Measurements from ENCODE around the gene SRCIN1.
"Not testable (repeated sequence)": the region's sequence is repeated elsewhere in the genome, so short reads cannot be mapped to it uniquely, and the experiment has no call there.

SRCIN1 gene

GRCh38 chr17:38625482-38625881 lies 19.7 kb upstream of the SRCIN1 start:
- Histone ChIP-seq H3K27me3 (ENCODE audit: control insufficient read depth in 1 of 2, insufficient read depth in 1 of 2, low read length in 2 of 2) (peaks cover 14 to 41% of the 10 kb centered on the region in 2 experiments), H2BK15ac (ENCODE audit: low read depth, poor library complexity, severe bottlenecking) (no peak overlapping the region), H3K4ac (ENCODE audit: low read depth in 1 of 2, low read length in 2 of 2) (no peak overlapping the region), H3K23ac (ENCODE audit: low read length in 2 of 2) (no peak overlapping the region), H3K27ac (ENCODE audit: low read length, poor library complexity, severe bottlenecking) (no peak overlapping the region), H3K4me2 (ENCODE audit: low read length, poor library complexity, severe bottlenecking) (no peak overlapping the region), H2BK120ac (ENCODE audit: low read depth, low read length) (no peak overlapping the region), H3K9ac (ENCODE audit: low read length) (no peak overlapping the region), H3K79me1 (replicated peaks; ENCODE audit: low read length, poor library complexity, severe bottlenecking) (no peaks in the 10 kb centered on the region), H4K8ac (ENCODE audit: low read length) (no peak overlapping the region), H3K14ac (ENCODE audit: low read length in 2 of 2) (no peak overlapping the region), H3K4me3 (ENCODE audit: insufficient read depth in 1 of 2, low read depth in 1 of 2, low read length in 2 of 2) (no peak overlapping the region), H3K18ac (ENCODE audit: low read depth in 1 of 2, low read length in 2 of 2) (no peak overlapping the region), H2AK5ac (ENCODE audit: low read length, severe bottlenecking) (no peak overlapping the region), H2BK12ac (ENCODE audit: low read length in 2 of 2) (no peak overlapping the region), H3K36me3 (ENCODE audit: control insufficient read depth in 1 of 2, insufficient read depth in 2 of 2, low read depth in 1 of 2, low read length in 2 of 2) (no peaks in the 10 kb centered on the region), H2AFZ (ENCODE audit: low read depth, low read length) (no peak overlapping the region), H3K9me3 (ENCODE audit: control insufficient read depth, low read length) (no peaks in the 10 kb centered on the region), H2BK5ac (ENCODE audit: low read depth, low read length, poor library complexity, severe bottlenecking) (no peak overlapping the region), H3K4me1 (ENCODE audit: control insufficient read depth, insufficient read depth, low read depth, low read length) (no peaks in the 10 kb centered on the region), H4K91ac (ENCODE audit: low read length) (no peak overlapping the region)
- no peak for DNase-seq

GRCh38 chr17:38624782-38625355 lies 19.1 kb upstream of the SRCIN1 start:
- H3K14ac ChIP-seq (ENCODE audit: low read length in 2 of 2); H4K8ac ChIP-seq (ENCODE audit: low read length); H3K79me1 ChIP-seq (replicated peaks; ENCODE audit: low read length, poor library complexity, severe bottlenecking); H3K9ac ChIP-seq (ENCODE audit: low read length); H2BK15ac ChIP-seq (ENCODE audit: low read depth, poor library complexity, severe bottlenecking); H2AK5ac ChIP-seq (ENCODE audit: low read length, severe bottlenecking); DNase-seq; H4K91ac ChIP-seq (ENCODE audit: low read length); H3K27ac ChIP-seq (ENCODE audit: low read length, poor library complexity, severe bottlenecking); H3K9me3 ChIP-seq (ENCODE audit: control insufficient read depth, low read length); H3K36me3 ChIP-seq (ENCODE audit: control insufficient read depth in 1 of 2, insufficient read depth in 2 of 2, low read depth in 1 of 2, low read length in 2 of 2); H3K4me1 ChIP-seq (ENCODE audit: control insufficient read depth, insufficient read depth, low read depth, low read length); H2BK5ac ChIP-seq (ENCODE audit: low read depth, low read length, poor library complexity, severe bottlenecking); H2AFZ ChIP-seq (ENCODE audit: low read depth, low read length); H3K4me3 ChIP-seq (ENCODE audit: insufficient read depth in 1 of 2, low read depth in 1 of 2, low read length in 2 of 2); H2BK12ac ChIP-seq (ENCODE audit: low read length in 2 of 2); H3K18ac ChIP-seq (ENCODE audit: low read depth in 1 of 2, low read length in 2 of 2); H3K4me2 ChIP-seq (ENCODE audit: low read length, poor library complexity, severe bottlenecking); H3K23ac ChIP-seq (ENCODE audit: low read length in 2 of 2); H2BK120ac ChIP-seq (ENCODE audit: low read depth, low read length); H3K4ac ChIP-seq (ENCODE audit: low read depth in 1 of 2, low read length in 2 of 2): not testable (repeated sequence)
- WGBS = 95% methylated on average over 13 of the region's 14 CpGs
- H3K27me3 ChIP-seq (ENCODE audit: control insufficient read depth in 1 of 2, insufficient read depth in 1 of 2, low read length in 2 of 2) = peaks cover 19 to 48% of the 10 kb centered on the region in 2 experiments

GRCh38 chr17:38621538-38621937 lies 15.8 kb upstream of the SRCIN1 start:
- Histone ChIP-seq H3K4ac (ENCODE audit: low read depth in 1 of 2, low read length in 2 of 2) (no peak overlapping the region), H3K14ac (ENCODE audit: low read length in 2 of 2) (no peak overlapping the region), H2AK5ac (ENCODE audit: low read length, severe bottlenecking) (no peak overlapping the region), H2AFZ (ENCODE audit: low read depth, low read length) (no peak overlapping the region), H4K91ac (ENCODE audit: low read length) (no peak overlapping the region), H3K79me1 (replicated peaks; ENCODE audit: low read length, poor library complexity, severe bottlenecking) (no peaks in the 10 kb centered on the region), H3K18ac (ENCODE audit: low read depth in 1 of 2, low read length in 2 of 2) (no peak overlapping the region), H3K27ac (ENCODE audit: low read length, poor library complexity, severe bottlenecking) (no peak overlapping the region), H3K23ac (ENCODE audit: low read length in 2 of 2) (no peak overlapping the region), H2BK120ac (ENCODE audit: low read depth, low read length) (no peak overlapping the region), H3K9me3 (ENCODE audit: control insufficient read depth, low read length) (no peaks in the 10 kb centered on the region), H2BK12ac (ENCODE audit: low read length in 2 of 2) (no peak overlapping the region), H3K4me3 (ENCODE audit: insufficient read depth in 1 of 2, low read depth in 1 of 2, low read length in 2 of 2) (no peak overlapping the region), H4K8ac (ENCODE audit: low read length) (no peak overlapping the region), H3K4me2 (ENCODE audit: low read length, poor library complexity, severe bottlenecking) (no peak overlapping the region), H3K9ac (ENCODE audit: low read length) (no peak overlapping the region), H3K4me1 (ENCODE audit: control insufficient read depth, insufficient read depth, low read depth, low read length) (no peaks in the 10 kb centered on the region), H2BK5ac (ENCODE audit: low read depth, low read length, poor library complexity, severe bottlenecking) (no peak overlapping the region), H3K36me3 (ENCODE audit: control insufficient read depth in 1 of 2, insufficient read depth in 2 of 2, low read depth in 1 of 2, low read length in 2 of 2) (no peaks in the 10 kb centered on the region), H2BK15ac (ENCODE audit: low read depth, poor library complexity, severe bottlenecking) (no peak overlapping the region), H3K27me3 (ENCODE audit: control insufficient read depth in 1 of 2, insufficient read depth in 1 of 2, low read length in 2 of 2) (peaks cover 51 to 73% of the 10 kb centered on the region in 2 experiments)
- WGBS = 100% methylated on average over 2 of the region's 2 CpGs
- no peak for DNase-seq

- no peak overlapping the region for H2BK120ac ChIP-seq (ENCODE audit: low read depth, low read length)
- no peak overlapping the region for H2BK15ac ChIP-seq (ENCODE audit: low read depth, poor library complexity, severe bottlenecking)
- H3K23ac ChIP-seq (ENCODE audit: low read length in 2 of 2) = no peak overlapping the region
- H4K8ac ChIP-seq (ENCODE audit: low read length) = no peak overlapping the region
- H2AK5ac ChIP-seq (ENCODE audit: low read length, severe bottlenecking) = no peak overlapping the region
- 89% methylated on average over 12 of the region's 12 CpGs for WGBS
- H3K36me3 ChIP-seq (ENCODE audit: control insufficient read depth in 1 of 2, insufficient read depth in 2 of 2, low read depth in 1 of 2, low read length in 2 of 2) = no peaks in the 10 kb centered on the region
- H2BK5ac ChIP-seq (ENCODE audit: low read depth, low read length, poor library complexity, severe bottlenecking) = no peak overlapping the region
- no peak overlapping the region for H3K14ac ChIP-seq (ENCODE audit: low read length in 2 of 2)
- no peaks in the 10 kb centered on the region for H3K9me3 ChIP-seq (ENCODE audit: control insufficient read depth, low read length)
- H4K91ac ChIP-seq (ENCODE audit: low read length) = no peak overlapping the region
- no peak overlapping the region for H3K4me3 ChIP-seq (ENCODE audit: insufficient read depth in 1 of 2, low read depth in 1 of 2, low read length in 2 of 2)
- H2BK12ac ChIP-seq (ENCODE audit: low read length in 2 of 2) = no peak overlapping the region
- peaks cover 58 to 77% of the 10 kb centered on the region in 2 experiments for H3K27me3 ChIP-seq (ENCODE audit: control insufficient read depth in 1 of 2, insufficient read depth in 1 of 2, low read length in 2 of 2)
- no peak overlapping the region for H2AFZ ChIP-seq (ENCODE audit: low read depth, low read length)
- no peaks in the 10 kb centered on the region for H3K4me1 ChIP-seq (ENCODE audit: control insufficient read depth, insufficient read depth, low read depth, low read length)
- no peak overlapping the region for H3K18ac ChIP-seq (ENCODE audit: low read depth in 1 of 2, low read length in 2 of 2)
- no peaks in the 10 kb centered on the region for H3K79me1 ChIP-seq (replicated peaks; ENCODE audit: low read length, poor library complexity, severe bottlenecking)
- no peak overlapping the region for H3K9ac ChIP-seq (ENCODE audit: low read length)
- no peak for DNase-seq
- H3K4me2 ChIP-seq (ENCODE audit: low read length, poor library complexity, severe bottlenecking) = no peak overlapping the region
- H3K4ac ChIP-seq (ENCODE audit: low read depth in 1 of 2, low read length in 2 of 2) = no peak overlapping the region
- no peak overlapping the region for H3K27ac ChIP-seq (ENCODE audit: low read length, poor library complexity, severe bottlenecking)
These were observed 15.0 kb upstream of the SRCIN1 start for GRCh38 chr17:38620551-38621277.
